ENCODE data around the gene TLCD3A. TPM values are rescaled to one million over a fixed set of nuclear protein-coding genes. Genes with fewer than 3 reads are reported as not detected.

The TLCD3A gene
- total and polyA plus RNA-seq, 12 donors, result 1.1 to 4.5 (median 2.6) TPM

DNA sequence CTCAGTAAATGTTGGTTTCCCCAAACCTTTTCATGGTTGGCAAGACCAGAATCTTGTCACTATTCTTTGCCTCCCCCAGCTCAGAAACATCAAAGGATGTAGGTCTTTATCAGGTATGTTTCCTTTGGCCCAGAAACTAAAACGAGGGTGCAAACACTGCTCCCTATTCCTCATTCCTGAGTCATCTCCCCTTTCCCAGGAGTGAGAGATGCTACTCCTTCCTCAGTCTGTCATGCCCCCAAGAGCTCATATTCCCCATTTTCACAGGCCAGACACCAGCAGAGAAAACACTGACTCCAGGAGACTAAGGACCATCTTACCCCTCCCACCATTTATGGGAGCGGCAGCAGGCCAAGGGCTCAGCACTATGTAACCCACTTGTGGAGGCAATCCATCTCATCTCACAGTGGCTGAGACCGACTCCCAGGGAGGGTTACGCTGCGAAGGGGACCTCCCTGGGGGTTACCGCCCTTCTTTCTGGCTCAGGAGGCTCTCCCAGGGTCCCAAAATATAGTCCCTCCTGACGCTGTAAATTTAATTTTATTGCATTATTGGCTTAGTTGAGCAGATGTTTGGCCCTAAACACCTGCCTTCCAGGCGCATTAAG lies 18.1 kb downstream of the TLCD3A start:
- Histone ChIP-seq H3K27ac (no peak overlapping the region), H3K27me3 (no peaks in the 10 kb centered on the region), H3K4me1 (peaks cover 3 to 28% (median 21%) of the 10 kb centered on the region in 9 donors), H3K36me3 (peaks cover under 1 to 29% (median 21%) of the 10 kb centered on the region in 9 donors), H3K9me3 (no peaks in the 10 kb centered on the region), H3K4me3 (peak overlapping the region in 7 of 10 donors; percentile 73 to 98 (median 88))
- WGBS, 2 donors, result 84 to 89% methylated on average over 8 of the region's 8 CpGs
- TF ChIP-seq, protein P1, sequence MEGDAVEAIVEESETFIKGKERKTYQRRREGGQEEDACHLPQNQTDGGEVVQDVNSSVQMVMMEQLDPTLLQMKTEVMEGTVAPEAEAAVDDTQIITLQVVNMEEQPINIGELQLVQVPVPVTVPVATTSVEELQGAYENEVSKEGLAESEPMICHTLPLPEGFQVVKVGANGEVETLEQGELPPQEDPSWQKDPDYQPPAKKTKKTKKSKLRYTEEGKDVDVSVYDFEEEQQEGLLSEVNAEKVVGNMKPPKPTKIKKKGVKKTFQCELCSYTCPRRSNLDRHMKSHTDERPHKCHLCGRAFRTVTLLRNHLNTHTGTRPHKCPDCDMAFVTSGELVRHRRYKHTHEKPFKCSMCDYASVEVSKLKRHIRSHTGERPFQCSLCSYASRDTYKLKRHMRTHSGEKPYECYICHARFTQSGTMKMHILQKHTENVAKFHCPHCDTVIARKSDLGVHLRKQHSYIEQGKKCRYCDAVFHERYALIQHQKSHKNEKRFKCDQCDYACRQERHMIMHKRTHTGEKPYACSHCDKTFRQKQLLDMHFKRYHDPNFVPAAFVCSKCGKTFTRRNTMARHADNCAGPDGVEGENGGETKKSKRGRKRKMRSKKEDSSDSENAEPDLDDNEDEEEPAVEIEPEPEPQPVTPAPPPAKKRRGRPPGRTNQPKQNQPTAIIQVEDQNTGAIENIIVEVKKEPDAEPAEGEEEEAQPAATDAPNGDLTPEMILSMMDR (IDR thresholded peaks at IDR 0.05), result no peak
- intact Hi-C loops (cut with DNase I), result no loop called here
- ATAC-seq, result no peak
- no peak for DNase-seq

DNA sequence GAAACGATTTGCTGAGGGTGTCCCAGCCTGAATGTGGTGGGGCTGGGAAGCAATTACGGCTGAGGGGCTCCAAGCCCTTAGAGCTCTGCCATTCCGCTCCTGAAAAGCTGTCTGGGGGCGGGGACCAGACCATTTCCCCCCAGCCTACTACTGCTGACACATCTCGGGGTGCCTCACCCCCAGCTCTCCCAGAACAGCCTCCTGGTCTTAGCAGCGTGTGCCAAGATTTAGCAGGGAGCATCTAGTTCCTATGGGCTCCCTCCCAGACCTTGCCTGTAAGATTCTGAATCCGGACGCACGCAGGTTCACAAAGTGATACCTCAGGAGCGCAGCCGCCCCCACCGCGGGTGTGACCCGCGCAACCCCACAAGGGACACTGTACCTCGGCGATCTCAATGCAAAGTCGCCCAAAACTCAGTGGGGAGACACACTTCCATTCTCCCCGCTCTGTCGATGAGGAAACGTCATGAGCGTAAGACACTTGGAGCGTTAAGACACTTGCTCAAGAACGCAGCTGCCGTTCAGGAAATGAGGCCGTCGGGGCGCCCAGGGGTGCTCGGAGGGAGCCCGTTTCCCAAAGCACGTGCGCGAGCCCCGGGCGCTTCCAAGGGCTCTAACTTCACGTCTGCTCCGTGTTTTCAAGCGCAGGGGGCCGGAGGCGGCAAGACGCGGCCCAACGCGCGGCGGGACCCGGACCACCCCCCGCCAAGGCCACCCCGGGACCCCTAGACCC lies 19.0 kb downstream of the TLCD3A start:
- intact Hi-C loops (cut with DNase I), result loop anchor here in 1 of 10 donors (2.0 kb wide), 1 partner anchor 37 kb away; the partner anchor contains the start of gene VPS53
- Histone ChIP-seq H3K27me3 (no peaks in the 10 kb centered on the region), H3K4me3 (peak overlapping the region; percentile 71 to 98 (median 82)), H3K36me3 (peaks cover 0 to 23% (median 15%) of the 10 kb centered on the region in 9 donors), H3K4me1 (peaks cover 3 to 34% (median 22%) of the 10 kb centered on the region in 9 donors), H3K9me3 (no peaks in the 10 kb centered on the region), H3K27ac (peak overlapping the region in 9 of 10 donors; percentile 77 to 89 (median 85))
- TF ChIP-seq, protein P1 (IDR thresholded peaks at IDR 0.05), result no peak
- DNase-seq (peak in 1 of 2 donors; percentile 17), ATAC-seq (peak in 7 of 8 donors; percentile 2 to 30 (median 17))
- WGBS, 2 donors, result 2 to 3% methylated on average over 49 of the region's 49 CpGs

DNA sequence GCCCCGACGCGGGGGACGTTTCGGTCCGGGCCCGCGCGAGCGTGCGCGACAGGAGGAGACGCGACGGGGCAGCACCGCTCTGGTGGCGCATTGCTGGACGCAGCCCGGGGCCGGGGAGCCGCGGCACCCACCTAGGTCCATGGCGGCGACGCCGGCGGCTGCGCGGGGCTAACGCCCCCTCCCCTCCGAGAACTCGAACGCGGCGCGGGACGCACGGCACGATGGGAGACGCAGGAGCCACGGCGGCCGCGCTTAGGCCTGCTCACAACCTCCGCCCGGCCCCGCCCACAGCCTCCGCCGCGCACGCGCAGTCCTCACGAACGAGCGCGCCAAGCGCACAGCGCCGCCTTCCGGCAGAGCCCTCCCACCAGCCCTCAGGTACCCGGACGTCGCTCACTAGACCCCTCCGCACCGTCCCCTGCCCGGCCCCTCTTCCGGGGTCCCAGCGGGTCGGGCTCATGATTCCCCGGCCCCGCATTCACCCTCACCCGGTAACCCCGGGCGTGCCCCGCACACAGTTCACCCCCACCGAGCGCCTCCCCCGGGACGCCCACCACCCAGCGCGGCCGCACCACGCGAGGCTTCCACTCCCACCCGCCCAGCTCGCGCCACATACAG lies 19.7 kb downstream of the TLCD3A start, which contains the start of gene GEMIN4:
GEMIN4 (minus strand) TSS at position 263 of the 618 bp plus-strand sequence; CDS start at position 141, 122 bp downstream.
- Histone ChIP-seq H3K27ac (peak within 1 kb of the TSS; percentile 13 to 89 (median 84)), H3K4me3 (peak within 1 kb of the TSS; percentile 71 to 98 (median 82)), H3K36me3 (peaks cover 0 to 23% (median 10%) of the 10 kb centered on the region in 9 donors), H3K9me3 (no peaks in the 10 kb centered on the region), H3K4me1 (peaks cover 3 to 39% (median 22%) of the 10 kb centered on the region in 9 donors), H3K27me3 (no peaks in the 10 kb centered on the region)
- 0 to 1% methylated on average over 67 to 87 of the region's 87 CpGs for WGBS, 2 donors
- TF ChIP-seq, protein P1 (IDR thresholded peaks at IDR 0.05), result peak in 8 of 9 donors; percentile 91 to 99 (median 97)
- DNase-seq (peak; percentile 91 to 96), ATAC-seq (peak; percentile 91 to 96 (median 93))
- intact Hi-C loops (cut with DNase I), result loop anchor here in 1 of 10 donors (2.0 kb wide), 1 partner anchor 37 kb away; the partner anchor contains the start of gene VPS53
